ENCODE measurements around the gene CNNM2. TPM values are rescaled to one million over a fixed set of nuclear protein-coding genes. Genes with fewer than 3 reads are reported as not detected.
"Not testable (repeated sequence)": the region's sequence is repeated elsewhere in the genome, so short reads cannot be mapped to it uniquely, and the experiment has no call there.

Gene CNNM2
- total and polyA plus RNA-seq, 4 experiments from 2014 or later: 3.2 to 14.4 (median 8.2) TPM

GRCh38 chr10:103062854-103063590 lies 144.9 kb downstream of the CNNM2 start:
- Histone ChIP-seq H3K9me3 (ENCODE audit: control insufficient read depth in 1 of 2, low read length in 2 of 2) (no peaks in the 10 kb centered on the region), H3K27me3 (ENCODE audit: insufficient read depth, low read length) (no peaks in the 10 kb centered on the region), H3K4me1 (ENCODE audit: insufficient read depth, low read length) (no peaks in the 10 kb centered on the region), H3K4me3 (ENCODE audit: low read length in 2 of 2) (no peak overlapping the region), H3K27ac (ENCODE audit: low read depth, low read length) (no peak overlapping the region), H3K36me3 (ENCODE audit: insufficient read depth, low read length) (no peaks in the 10 kb centered on the region)
- Mint-ChIP-seq H3K4me3 (no peak overlapping the region), H3K9me3 (no peaks in the 10 kb centered on the region), H3K27ac (no peak overlapping the region), H3K4me1 (no peaks in the 10 kb centered on the region), H3K27me3 (no peaks in the 10 kb centered on the region), H3K36me3 (peaks cover 4 to 11% of the 10 kb centered on the region in 2 donors)
- no peak for DNase-seq
- ChIA-PET CTCF (ENCODE audit: partially characterized antibody) (interaction anchor here (2.5 kb wide), 1 partner anchor 145 kb away, joined by 14 read pairs; the partner anchor contains the start of gene CNNM2), POLR2A (ENCODE audit: partially characterized antibody) (interaction anchor here (0.9 to 1.0 kb wide), 2 partner anchors 145 kb away, joined by 3 to 4 read pairs; partner anchors contain the start of gene CNNM2)
- intact Hi-C loops (cut with micrococcal nuclease): no loop called here

- DNase-seq: no peak
- Mint-ChIP-seq H3K4me3 (no peak overlapping the region), H3K27me3 (no peaks in the 10 kb centered on the region), H3K4me1 (peaks cover 10 to 15% (median 12%) of the 10 kb centered on the region in 4 donors), H3K27ac (no peak overlapping the region), H3K9me3 (no peaks in the 10 kb centered on the region), H3K36me3 (peaks cover 6 to 11% of the 10 kb centered on the region in 2 donors)
- POLR2A ChIA-PET (ENCODE audit: partially characterized antibody): interaction anchor here (0.9 kb wide), 1 partner anchor 147 kb away, joined by 3 read pairs; the partner anchor contains the start of gene CNNM2
- Histone ChIP-seq H3K9me3 (ENCODE audit: control insufficient read depth in 1 of 2, low read length in 2 of 2) (no peaks in the 10 kb centered on the region), H3K27ac (ENCODE audit: low read depth, low read length) (no peak overlapping the region), H3K4me1 (ENCODE audit: insufficient read depth, low read length) (peaks cover 13% of the 10 kb centered on the region), H3K4me3 (ENCODE audit: low read length in 2 of 2) (no peak overlapping the region), H3K27me3 (ENCODE audit: insufficient read depth, low read length) (no peaks in the 10 kb centered on the region), H3K36me3 (ENCODE audit: insufficient read depth, low read length) (no peaks in the 10 kb centered on the region)
- intact Hi-C loops (cut with micrococcal nuclease): no loop called here
- CTCF ChIA-PET (ENCODE audit: partially characterized antibody): interaction anchor here (2.5 kb wide), 1 partner anchor 147 kb away, joined by 14 read pairs; the partner anchor contains the start of gene CNNM2
These were observed 146.9 kb downstream of the CNNM2 start for GRCh38 chr10:103064956-103065355.

- intact Hi-C loops (cut with micrococcal nuclease): no loop called here
- Histone ChIP-seq H3K36me3 (ENCODE audit: insufficient read depth, low read length) (no peaks in the 10 kb centered on the region), H3K4me3 (ENCODE audit: low read length in 2 of 2) (no peak overlapping the region), H3K4me1 (ENCODE audit: insufficient read depth, low read length) (peaks cover 24% of the 10 kb centered on the region), H3K27ac (ENCODE audit: low read depth, low read length) (no peak overlapping the region), H3K27me3 (ENCODE audit: insufficient read depth, low read length) (no peaks in the 10 kb centered on the region), H3K9me3 (ENCODE audit: control insufficient read depth in 1 of 2, low read length in 2 of 2) (no peaks in the 10 kb centered on the region)
- H3K4me3 Mint-ChIP-seq: no peak overlapping the region
- ChIA-PET CTCF (ENCODE audit: partially characterized antibody) (interaction anchor here (1.5 kb wide), 1 partner anchor 149 kb away, joined by 8 read pairs; the partner anchor contains the start of gene CNNM2), POLR2A (ENCODE audit: partially characterized antibody) (interaction anchor here (0.6 kb wide), 1 partner anchor 151 kb away, joined by 4 read pairs; no protein-coding TSS in a partner anchor)
- no peaks in the 10 kb centered on the region for H3K9me3 Mint-ChIP-seq
- peaks cover 6 to 11% of the 10 kb centered on the region in 2 donors for H3K36me3 Mint-ChIP-seq
- no peaks in the 10 kb centered on the region for H3K27me3 Mint-ChIP-seq
- H3K4me1 Mint-ChIP-seq: peaks cover 14 to 27% (median 22%) of the 10 kb centered on the region in 4 donors
- H3K27ac Mint-ChIP-seq: peak overlapping the region in 3 of 7 donors; percentile 24 to 60 (median 52)
- no peak for DNase-seq
These were observed 148.3 kb downstream of the CNNM2 start for GRCh38 chr10:103066141-103067098.

GRCh38 chr10:103067099-103067477 lies 149.0 kb downstream of the CNNM2 start:
- H3K27me3 ChIP-seq (ENCODE audit: insufficient read depth, low read length); H3K4me3 Mint-ChIP-seq; H3K27me3 Mint-ChIP-seq; H3K4me3 ChIP-seq (ENCODE audit: low read length in 2 of 2); DNase-seq; H3K27ac Mint-ChIP-seq; POLR2A ChIA-PET (ENCODE audit: partially characterized antibody); intact Hi-C loops (cut with micrococcal nuclease); H3K9me3 Mint-ChIP-seq; H3K36me3 ChIP-seq (ENCODE audit: insufficient read depth, low read length); H3K27ac ChIP-seq (ENCODE audit: low read depth, low read length); H3K9me3 ChIP-seq (ENCODE audit: control insufficient read depth in 1 of 2, low read length in 2 of 2): not testable (repeated sequence)
- peaks cover 14 to 31% (median 22%) of the 10 kb centered on the region in 4 donors for H3K4me1 Mint-ChIP-seq
- H3K4me1 ChIP-seq (ENCODE audit: insufficient read depth, low read length): peaks cover 24% of the 10 kb centered on the region
- H3K36me3 Mint-ChIP-seq: peaks cover 6 to 11% of the 10 kb centered on the region in 2 donors
- CTCF ChIA-PET (ENCODE audit: partially characterized antibody): interaction anchor here (1.5 kb wide), 1 partner anchor 150 kb away, joined by 8 read pairs; the partner anchor contains the start of gene CNNM2

GRCh38 chr10:103067484-103067883 lies 149.4 kb downstream of the CNNM2 start:
- Mint-ChIP-seq H3K36me3 (peaks cover 6 to 11% of the 10 kb centered on the region in 2 donors), H3K4me3 (no peak overlapping the region), H3K27ac (peak overlapping the region in 1 of 7 donors; percentile 16), H3K4me1 (peaks cover 14 to 31% (median 22%) of the 10 kb centered on the region in 4 donors), H3K27me3 (no peaks in the 10 kb centered on the region), H3K9me3 (no peaks in the 10 kb centered on the region)
- Histone ChIP-seq H3K9me3 (ENCODE audit: control insufficient read depth in 1 of 2, low read length in 2 of 2) (no peaks in the 10 kb centered on the region), H3K4me1 (ENCODE audit: insufficient read depth, low read length) (peaks cover 24% of the 10 kb centered on the region), H3K27me3 (ENCODE audit: insufficient read depth, low read length) (no peaks in the 10 kb centered on the region), H3K27ac (ENCODE audit: low read depth, low read length) (no peak overlapping the region), H3K36me3 (ENCODE audit: insufficient read depth, low read length) (no peaks in the 10 kb centered on the region), H3K4me3 (ENCODE audit: low read length in 2 of 2) (no peak overlapping the region)
- intact Hi-C loops (cut with micrococcal nuclease): no loop called here
- CTCF ChIA-PET (ENCODE audit: partially characterized antibody): interaction anchor here (1.5 kb wide), 1 partner anchor 150 kb away, joined by 8 read pairs; the partner anchor contains the start of gene CNNM2
- no peak for DNase-seq
- POLR2A ChIA-PET (ENCODE audit: partially characterized antibody): no interaction called here

GRCh38 chr10:103067956-103068355 lies 149.9 kb downstream of the CNNM2 start:
- Mint-ChIP-seq H3K27me3 (no peaks in the 10 kb centered on the region), H3K9me3 (no peaks in the 10 kb centered on the region), H3K4me1 (peaks cover 14 to 31% (median 22%) of the 10 kb centered on the region in 4 donors), H3K4me3 (no peak overlapping the region), H3K36me3 (peaks cover 6 to 11% of the 10 kb centered on the region in 2 donors), H3K27ac (no peak overlapping the region)
- intact Hi-C loops (cut with micrococcal nuclease): no loop called here
- POLR2A ChIA-PET (ENCODE audit: partially characterized antibody): interaction anchor here (2.8 kb wide), 1 partner anchor 151 kb away, joined by 21 read pairs; the partner anchor contains the start of gene CNNM2
- H3K36me3 ChIP-seq (ENCODE audit: insufficient read depth, low read length): no peaks in the 10 kb centered on the region
- H3K4me3 ChIP-seq (ENCODE audit: low read length in 2 of 2): no peak overlapping the region
- no peak for DNase-seq
- H3K27me3 ChIP-seq (ENCODE audit: insufficient read depth, low read length): no peaks in the 10 kb centered on the region
- H3K9me3 ChIP-seq (ENCODE audit: control insufficient read depth in 1 of 2, low read length in 2 of 2): no peaks in the 10 kb centered on the region
- H3K4me1 ChIP-seq (ENCODE audit: insufficient read depth, low read length): peaks cover 24% of the 10 kb centered on the region
- CTCF ChIA-PET (ENCODE audit: partially characterized antibody): interaction anchor here (6.1 kb wide), 1 partner anchor 152 kb away, joined by 61 read pairs; the partner anchor contains the start of gene CNNM2
- no peak overlapping the region for H3K27ac ChIP-seq (ENCODE audit: low read depth, low read length)

Data from CD4-positive, alpha-beta memory T cell (primary cell).